ENCODE results near the gene DUSP23.

The DUSP23 gene

DNA sequence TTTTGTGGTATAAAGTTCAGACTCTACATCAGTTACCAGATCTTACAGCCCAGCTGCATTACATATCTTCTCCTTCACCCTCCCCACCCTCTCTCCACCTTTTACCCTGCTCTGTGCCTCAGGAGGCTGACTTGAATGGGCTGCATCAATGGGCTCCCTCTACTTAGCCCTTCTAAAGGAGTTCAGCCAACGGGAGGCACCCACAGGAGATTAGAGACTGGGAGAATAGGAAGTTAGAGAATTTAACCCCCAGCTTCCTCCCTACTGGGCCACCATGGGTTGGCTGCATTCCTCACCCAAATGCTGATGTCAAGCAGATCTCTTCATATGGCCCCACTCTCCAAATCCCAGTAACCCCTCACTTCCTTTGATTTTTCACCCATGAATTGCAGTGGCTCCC is 17.1 kb upstream of the DUSP23 start:
- DNase-seq (ENCODE audit: low read depth in 1 of 2, low spot score in 1 of 2), result no peak
- no peak for TF ChIP-seq JUND (IDR thresholded peaks at IDR 0.05; ENCODE audit: low read depth)
- in situ Hi-C loops (cut with HindIII; ENCODE audit: low pct_unique_long_range_greater_than_20kb, low sequenced_read_pairs), result no loop called here

DNA sequence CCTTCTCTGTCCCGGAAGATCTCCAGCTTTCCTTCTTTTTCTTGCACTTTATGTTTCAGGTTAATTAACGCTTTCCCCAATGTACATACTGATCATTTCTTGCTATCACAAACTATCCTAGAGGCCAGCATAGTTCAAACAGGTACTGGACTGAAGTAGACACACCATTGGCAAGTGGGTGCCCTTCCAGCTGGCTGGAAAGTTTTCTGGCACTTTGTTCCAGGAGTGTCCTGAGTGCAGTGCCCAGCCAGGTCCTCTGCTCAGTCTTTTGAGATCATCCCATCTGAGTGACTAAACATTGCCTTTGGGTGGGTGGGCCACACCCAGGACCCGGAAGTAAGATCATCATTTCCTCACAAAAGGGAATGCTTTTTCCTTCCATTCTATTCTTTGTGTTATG is 15.0 kb upstream of the DUSP23 start:
- no peak for DNase-seq (ENCODE audit: low read depth in 1 of 2, low spot score in 1 of 2)
- in situ Hi-C loops (cut with HindIII; ENCODE audit: low pct_unique_long_range_greater_than_20kb, low sequenced_read_pairs), result no loop called here
- TF ChIP-seq JUND (IDR thresholded peaks at IDR 0.05; ENCODE audit: low read depth), result no peak

DNA sequence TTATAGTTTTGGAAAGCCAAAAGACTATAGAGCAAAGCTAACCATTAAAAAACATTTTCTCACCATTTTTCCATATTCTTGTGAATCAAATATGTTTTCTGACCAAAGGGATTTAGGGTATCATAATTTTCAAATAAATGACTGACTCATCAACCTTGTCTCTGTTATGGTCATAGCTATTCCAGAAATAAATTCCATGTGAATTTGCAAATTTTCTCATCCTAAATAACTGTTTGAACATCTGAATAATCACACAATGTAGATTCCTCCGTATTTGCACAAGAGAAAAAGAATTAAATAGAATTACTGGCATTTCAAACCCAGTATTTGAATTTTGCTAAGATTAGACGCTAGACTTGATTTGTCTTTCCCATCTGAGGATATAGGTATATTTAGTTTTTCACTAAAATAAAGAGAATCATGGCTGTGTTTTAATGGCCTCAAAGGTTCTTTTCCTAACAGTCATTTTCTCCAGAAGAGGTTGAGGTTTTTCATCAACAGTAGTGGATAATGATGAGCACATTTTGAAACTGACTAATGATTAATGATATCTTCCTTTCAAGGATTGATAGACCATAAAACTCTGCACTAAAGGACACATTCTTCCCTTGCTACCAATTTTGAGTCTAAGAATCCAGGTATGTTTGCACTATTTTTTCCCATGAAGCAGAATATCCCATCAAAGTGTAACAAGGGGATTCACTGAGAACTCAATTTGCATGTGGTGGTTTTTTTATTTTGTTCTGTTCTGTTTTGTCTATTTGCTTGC is 9.5 kb upstream of the DUSP23 start:
- no peak for TF ChIP-seq JUND (IDR thresholded peaks at IDR 0.05; ENCODE audit: low read depth)
- in situ Hi-C loops (cut with HindIII; ENCODE audit: low pct_unique_long_range_greater_than_20kb, low sequenced_read_pairs), result no loop called here
- DNase-seq (ENCODE audit: low read depth in 1 of 2, low spot score in 1 of 2), result no peak

DNA sequence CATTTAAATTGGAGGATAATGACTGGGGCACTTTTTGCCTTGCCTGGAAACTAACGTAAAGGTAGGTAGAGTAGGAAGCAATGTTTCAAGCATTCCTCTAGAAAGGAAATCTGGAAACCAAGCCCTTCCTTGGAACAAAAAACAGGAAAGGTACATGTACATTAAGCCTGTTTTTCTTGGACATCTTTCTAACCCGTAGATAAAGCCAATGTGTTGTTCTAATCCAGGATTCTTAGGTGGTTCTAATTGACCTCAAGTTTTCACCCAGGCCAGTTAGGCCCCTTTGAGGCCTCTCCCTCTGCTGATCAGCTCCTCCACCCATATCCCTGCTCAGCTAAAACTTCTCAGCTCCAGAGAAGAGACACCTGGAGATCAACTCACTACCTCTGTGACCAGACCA is 6.3 kb upstream of the DUSP23 start:
- DNase-seq (ENCODE audit: low read depth in 1 of 2, low spot score in 1 of 2), result no peak
- no peak for TF ChIP-seq JUND (IDR thresholded peaks at IDR 0.05; ENCODE audit: low read depth)
- in situ Hi-C loops (cut with HindIII; ENCODE audit: low pct_unique_long_range_greater_than_20kb, low sequenced_read_pairs), result no loop called here

DNA sequence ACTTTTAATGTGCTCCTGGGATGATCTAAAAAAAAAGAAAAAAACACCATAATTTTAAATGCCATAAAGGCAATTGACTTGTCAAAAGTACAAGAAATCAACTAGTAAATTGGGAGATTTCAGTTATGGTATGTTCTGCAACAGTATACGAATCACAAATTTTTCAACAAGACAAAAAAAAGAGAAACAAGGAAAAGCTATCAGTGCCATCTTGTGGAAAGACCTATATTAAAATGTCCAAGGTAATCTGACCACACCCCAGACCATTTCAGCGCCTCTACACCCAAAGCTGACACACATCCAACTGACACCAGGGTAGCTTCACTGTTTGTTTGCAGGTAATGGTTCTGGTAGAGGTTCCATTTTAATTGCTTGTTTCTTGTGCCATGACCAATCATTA is 5.0 kb upstream of the DUSP23 start:
- in situ Hi-C loops (cut with HindIII; ENCODE audit: low pct_unique_long_range_greater_than_20kb, low sequenced_read_pairs), result loop anchor here (25.0 kb wide), 1 partner anchor 112 kb away; no protein-coding TSS in a partner anchor
- no peak for TF ChIP-seq JUND (IDR thresholded peaks at IDR 0.05; ENCODE audit: low read depth)
- DNase-seq (ENCODE audit: low read depth in 1 of 2, low spot score in 1 of 2), result no peak

DNA sequence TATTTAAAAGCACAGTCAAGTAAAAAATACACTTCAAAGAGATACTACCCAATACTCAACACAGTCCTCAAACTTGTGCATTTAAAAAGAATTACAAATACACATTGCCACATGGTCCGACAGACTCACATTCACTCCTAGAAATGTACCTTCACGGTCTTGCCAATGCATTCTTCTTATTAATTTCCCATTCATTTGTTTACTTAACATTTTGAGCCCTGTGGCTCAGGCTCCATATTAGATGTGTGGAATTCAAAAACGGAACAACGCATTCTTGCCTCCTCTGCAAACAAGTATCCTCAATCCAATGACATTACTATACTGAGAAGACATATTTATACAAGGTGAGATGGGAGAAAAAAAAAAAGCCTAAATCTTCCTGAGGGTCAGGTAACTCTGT is 2.5 kb upstream of the DUSP23 start:
- DNase-seq (ENCODE audit: low read depth in 1 of 2, low spot score in 1 of 2), result no peak
- TF ChIP-seq JUND (IDR thresholded peaks at IDR 0.05; ENCODE audit: low read depth), result no peak
- in situ Hi-C loops (cut with HindIII; ENCODE audit: low pct_unique_long_range_greater_than_20kb, low sequenced_read_pairs), result loop anchor here (25.0 kb wide), 1 partner anchor 109 kb away; no protein-coding TSS in a partner anchor

DNA sequence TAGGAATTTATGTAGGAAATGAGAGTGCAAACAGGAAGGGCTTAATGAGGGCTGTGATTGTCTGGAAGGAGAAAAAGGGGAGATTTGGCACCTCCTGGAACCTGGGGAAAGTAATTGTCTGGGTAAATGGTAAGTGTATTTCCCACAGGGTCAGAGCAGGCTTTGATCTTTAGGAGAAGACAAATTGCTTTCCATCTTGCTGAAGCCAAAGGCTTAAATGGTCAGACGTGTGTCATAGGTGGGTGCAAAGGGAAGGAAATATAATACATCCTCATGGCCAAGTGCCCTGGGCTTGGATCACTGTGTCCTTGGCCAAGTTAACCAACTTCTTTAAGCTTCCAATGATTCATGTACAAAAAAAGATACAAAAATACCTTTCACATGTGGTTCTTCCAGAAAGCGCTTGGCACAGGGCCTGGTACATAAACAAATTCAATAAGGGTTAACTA is 1.3 kb upstream of the DUSP23 start:
- in situ Hi-C loops (cut with HindIII; ENCODE audit: low pct_unique_long_range_greater_than_20kb, low sequenced_read_pairs), result loop anchor here (25.0 kb wide), 1 partner anchor 108 kb away; no protein-coding TSS in a partner anchor
- TF ChIP-seq JUND (IDR thresholded peaks at IDR 0.05; ENCODE audit: low read depth), result no peak
- no peak for DNase-seq (ENCODE audit: low read depth in 1 of 2, low spot score in 1 of 2)

DNA sequence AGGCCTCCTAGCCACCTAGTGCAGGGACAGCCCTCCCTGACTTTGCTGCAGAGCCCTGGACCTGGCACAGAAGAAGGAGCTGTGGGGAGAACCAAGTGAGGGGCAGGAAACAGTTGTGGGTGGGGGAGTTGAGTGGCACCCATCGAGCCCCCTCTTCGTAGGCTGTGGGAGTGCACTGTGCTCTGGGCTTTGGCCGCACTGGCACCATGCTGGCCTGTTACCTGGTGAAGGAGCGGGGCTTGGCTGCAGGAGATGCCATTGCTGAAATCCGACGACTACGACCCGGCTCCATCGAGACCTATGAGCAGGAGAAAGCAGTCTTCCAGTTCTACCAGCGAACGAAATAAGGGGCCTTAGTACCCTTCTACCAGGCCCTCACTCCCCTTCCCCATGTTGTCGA is 1.2 kb downstream of the DUSP23 start:
- TF ChIP-seq JUND (IDR thresholded peaks at IDR 0.05; ENCODE audit: low read depth), result no peak
- in situ Hi-C loops (cut with HindIII; ENCODE audit: low pct_unique_long_range_greater_than_20kb, low sequenced_read_pairs), result loop anchor here (25.0 kb wide), 1 partner anchor 105 kb away; no protein-coding TSS in a partner anchor

DNA sequence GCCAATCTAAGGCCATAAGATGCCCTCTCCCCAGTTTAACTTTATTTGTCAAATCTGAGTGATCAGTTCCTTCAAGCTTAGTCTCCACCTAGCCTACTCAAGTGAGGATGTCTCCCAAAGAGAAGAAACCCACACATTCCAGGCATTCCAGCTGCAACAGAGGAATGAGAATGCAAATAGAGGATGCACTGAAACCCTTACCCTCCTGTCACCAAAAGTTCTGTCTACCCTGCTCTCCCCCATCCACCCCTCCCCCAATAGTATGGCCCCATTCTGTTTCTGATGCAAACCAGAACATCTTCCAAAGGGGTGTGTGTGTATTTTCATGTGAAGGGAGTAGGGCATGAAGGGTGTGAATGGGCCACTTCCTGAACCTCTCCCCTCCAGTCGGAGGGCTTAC is 3.0 kb downstream of the DUSP23 start:
- in situ Hi-C loops (cut with HindIII; ENCODE audit: low pct_unique_long_range_greater_than_20kb, low sequenced_read_pairs), result loop anchor here (25.0 kb wide), 1 partner anchor 104 kb away; no protein-coding TSS in a partner anchor
- DNase-seq (ENCODE audit: low read depth in 1 of 2, low spot score in 1 of 2), result peak in 1 of 2 experiments; percentile 42
- TF ChIP-seq JUND (IDR thresholded peaks at IDR 0.05; ENCODE audit: low read depth), result no peak

More for the DNA sequence above, 1.2 kb downstream of the DUSP23 start:
- DNase-seq (ENCODE audit: low read depth in 1 of 2, low spot score in 1 of 2), result no peak

DNA sequence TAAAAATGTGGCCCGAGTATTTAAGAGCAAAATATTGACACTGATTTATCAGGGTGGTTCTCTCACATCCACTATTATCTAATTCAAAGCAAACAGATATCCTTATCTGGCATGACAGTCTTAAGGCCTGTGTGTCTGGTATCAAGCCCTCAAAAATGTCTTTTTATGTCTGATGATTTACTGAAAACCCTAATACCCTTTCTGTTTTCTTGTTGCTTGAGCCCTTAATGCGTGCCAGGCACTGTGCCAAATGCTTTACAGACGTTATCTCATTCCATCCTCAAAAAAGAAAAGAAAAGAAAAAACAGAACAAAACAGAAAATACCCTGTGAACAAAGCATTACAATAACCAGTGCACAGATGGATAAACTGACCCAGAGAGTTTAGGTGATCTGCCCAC is 5.7 kb downstream of the DUSP23 start:
- TF ChIP-seq JUND (IDR thresholded peaks at IDR 0.05; ENCODE audit: low read depth), result no peak
- in situ Hi-C loops (cut with HindIII; ENCODE audit: low pct_unique_long_range_greater_than_20kb, low sequenced_read_pairs), result loop anchor here (25.0 kb wide), 1 partner anchor 101 kb away; no protein-coding TSS in a partner anchor
- DNase-seq (ENCODE audit: low read depth in 1 of 2, low spot score in 1 of 2), result no peak

DNA sequence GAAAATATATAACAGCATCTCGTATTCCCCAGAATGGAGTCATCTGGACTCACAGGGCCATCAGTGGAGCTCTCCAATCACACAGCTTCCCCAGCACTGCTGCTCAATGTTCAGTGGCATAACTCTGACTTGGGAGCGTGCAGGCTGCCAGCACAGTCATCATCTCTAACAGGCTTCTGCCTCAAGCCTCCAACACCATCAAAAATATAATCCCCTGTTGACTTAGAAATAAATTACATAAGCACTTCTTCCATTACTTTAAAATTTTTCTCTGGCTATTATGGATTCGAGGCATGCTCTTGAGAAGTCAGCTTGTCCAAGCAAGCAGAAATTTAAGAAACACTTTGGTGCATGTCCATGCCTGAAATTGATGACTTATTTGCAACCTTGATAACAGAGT is 6.2 kb downstream of the DUSP23 start:
- no peak for DNase-seq (ENCODE audit: low read depth in 1 of 2, low spot score in 1 of 2)
- TF ChIP-seq JUND (IDR thresholded peaks at IDR 0.05; ENCODE audit: low read depth), result no peak
- in situ Hi-C loops (cut with HindIII; ENCODE audit: low pct_unique_long_range_greater_than_20kb, low sequenced_read_pairs), result loop anchor here (25.0 kb wide), 1 partner anchor 100 kb away; no protein-coding TSS in a partner anchor

DNA sequence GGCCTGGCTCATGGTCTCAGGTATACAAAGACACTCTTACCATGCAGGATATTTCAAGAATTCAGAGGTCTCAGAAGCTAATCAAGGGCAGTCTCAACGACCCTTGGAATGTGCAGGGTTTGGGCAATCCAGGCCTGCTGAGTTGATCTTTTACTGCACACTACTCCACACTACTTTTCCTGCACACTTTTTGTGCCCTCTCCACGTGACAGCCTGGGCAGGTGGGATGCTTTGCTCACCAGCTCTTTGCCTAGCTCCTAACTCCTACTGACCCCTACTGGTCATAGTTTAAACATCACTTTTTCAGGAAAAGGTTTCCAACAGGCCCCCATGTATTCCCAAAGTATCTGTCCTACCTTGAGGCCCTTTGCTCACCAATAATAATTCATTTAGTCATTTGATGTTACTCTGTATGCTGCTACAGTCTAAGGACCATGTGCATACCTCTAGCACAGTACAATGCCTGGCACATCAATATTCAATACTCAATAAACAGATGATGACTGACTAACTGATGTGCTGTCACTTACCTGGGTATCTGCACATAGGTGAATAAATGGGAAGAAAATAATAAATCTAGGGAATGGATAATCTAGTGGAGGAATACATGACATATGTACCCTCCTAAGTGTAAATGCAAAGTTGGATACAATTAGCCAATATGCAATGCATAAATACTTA is 9.6 kb downstream of the DUSP23 start:
- in situ Hi-C loops (cut with HindIII; ENCODE audit: low pct_unique_long_range_greater_than_20kb, low sequenced_read_pairs), result loop anchor here (25.0 kb wide), 1 partner anchor 97 kb away; no protein-coding TSS in a partner anchor
- TF ChIP-seq JUND (IDR thresholded peaks at IDR 0.05; ENCODE audit: low read depth), result no peak
- peak in 1 of 2 experiments; percentile 48 for DNase-seq (ENCODE audit: low read depth in 1 of 2, low spot score in 1 of 2)

DNA sequence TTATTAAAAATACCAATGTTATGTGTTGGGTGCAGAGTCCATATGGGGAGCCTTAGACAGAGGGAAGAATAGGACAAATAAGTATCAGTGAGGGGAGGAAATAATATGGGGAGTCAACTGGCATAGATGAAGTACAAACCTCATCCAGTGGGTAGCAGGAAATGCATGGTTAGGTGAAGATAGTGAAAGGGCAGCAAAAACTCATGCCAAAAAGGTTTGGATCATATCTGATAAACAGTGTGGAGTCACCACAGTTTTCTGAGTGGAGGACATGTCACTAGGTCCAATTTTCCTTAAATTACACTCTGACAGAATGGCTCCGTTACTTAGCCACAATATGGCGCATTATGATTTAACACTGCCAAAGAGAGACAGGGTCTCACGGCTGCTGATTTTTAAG is 10.3 kb downstream of the DUSP23 start:
- no peak for TF ChIP-seq JUND (IDR thresholded peaks at IDR 0.05; ENCODE audit: low read depth)
- no peak for DNase-seq (ENCODE audit: low read depth in 1 of 2, low spot score in 1 of 2)
- in situ Hi-C loops (cut with HindIII; ENCODE audit: low pct_unique_long_range_greater_than_20kb, low sequenced_read_pairs), result loop anchor here (25.0 kb wide), 1 partner anchor 96 kb away; no protein-coding TSS in a partner anchor
